NCI-H345 (cell line): ENCODE results near the gene DNAAF5.
A peak's percentile ranks its signal among the peaks of the same experiment; 100 is the strongest.

Experiments
- DNase-seq: peaks from one replicate; lab custom pipeline; 2025; lab: John Stamatoyannopoulos, UW

Gene DNAAF5

GRCh38 chr7:726084-726853 lies at the start of gene DNAAF5:
Gene DNAAF5 (plus strand): TSS chr7:726699. CDS start chr7:726721, 22 bp downstream.
- DNase-seq, result peak; percentile 91

- DNase-seq, result no peak
These were observed 49.5 kb upstream of the DNAAF5 start for GRCh38 chr7:676972-677385.

- no peak for DNase-seq
These were observed 45.9 kb upstream of the DNAAF5 start for GRCh38 chr7:680411-681127.

- no peak for DNase-seq
These were observed 44.8 kb upstream of the DNAAF5 start for GRCh38 chr7:681551-682307.

DNA sequence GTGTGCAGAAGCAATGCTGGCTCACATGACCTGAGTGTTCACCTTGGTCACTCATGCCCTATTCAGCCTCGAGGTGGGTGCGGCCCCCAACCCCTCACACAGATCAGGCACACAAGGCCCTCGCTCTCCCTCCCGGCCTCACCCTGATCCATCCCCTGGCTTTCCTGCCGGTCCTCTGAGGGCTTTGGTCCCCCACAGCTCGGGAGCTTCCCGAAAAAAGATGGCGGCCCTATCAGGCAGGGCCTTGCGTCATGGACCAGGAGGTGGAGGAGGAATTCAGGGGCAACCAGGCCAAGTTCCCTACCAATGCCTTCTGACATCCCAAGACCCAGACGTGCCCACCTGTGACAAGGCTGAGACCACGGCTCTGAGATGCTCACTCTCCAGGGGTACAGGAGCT lies 43.7 kb upstream of the DNAAF5 start:
- no peak for DNase-seq

GRCh38 chr7:683526-684205 lies 42.8 kb upstream of the DNAAF5 start:
- DNase-seq, result no peak

DNA sequence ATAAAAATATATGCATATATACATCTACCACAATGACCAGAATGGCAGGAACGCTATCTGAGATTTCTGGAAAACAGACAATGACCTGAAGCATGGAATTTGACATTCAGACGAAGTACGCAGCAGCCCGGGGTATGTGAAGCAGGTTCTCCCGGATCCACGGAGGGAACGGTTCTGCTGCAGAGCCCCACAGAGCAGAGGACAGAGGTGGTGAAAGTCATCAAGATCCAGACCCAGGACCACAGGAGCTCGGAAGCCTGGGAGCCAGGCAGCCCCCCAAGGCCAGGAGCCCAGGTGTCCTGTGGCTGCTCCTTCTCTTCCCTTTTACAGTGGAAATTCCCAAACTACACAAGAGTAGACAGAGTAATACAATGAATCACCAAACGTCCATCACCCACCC lies 42.1 kb upstream of the DNAAF5 start:
- no peak for DNase-seq

DNA sequence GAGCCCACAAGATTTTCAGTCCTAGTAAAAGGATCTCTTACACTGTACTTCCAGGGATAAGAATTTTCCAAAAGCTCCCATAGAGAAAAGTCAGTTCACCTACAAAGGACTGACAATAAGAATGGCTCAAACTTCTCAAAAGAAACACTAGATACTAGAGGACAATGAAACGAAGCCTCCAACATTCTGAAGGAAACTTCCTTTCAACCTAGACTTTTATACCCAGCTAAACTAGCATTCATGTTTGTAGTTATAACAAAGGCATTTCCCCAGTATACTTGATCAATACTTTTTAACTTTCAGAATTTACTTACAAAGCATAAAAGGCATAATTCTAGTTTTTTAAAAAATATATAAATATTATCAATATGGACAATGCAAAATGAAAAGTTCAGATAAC lies 41.0 kb upstream of the DNAAF5 start:
- DNase-seq, result no peak

- no peak for DNase-seq
These were observed 35.8 kb upstream of the DNAAF5 start for GRCh38 chr7:690478-691360.

DNA sequence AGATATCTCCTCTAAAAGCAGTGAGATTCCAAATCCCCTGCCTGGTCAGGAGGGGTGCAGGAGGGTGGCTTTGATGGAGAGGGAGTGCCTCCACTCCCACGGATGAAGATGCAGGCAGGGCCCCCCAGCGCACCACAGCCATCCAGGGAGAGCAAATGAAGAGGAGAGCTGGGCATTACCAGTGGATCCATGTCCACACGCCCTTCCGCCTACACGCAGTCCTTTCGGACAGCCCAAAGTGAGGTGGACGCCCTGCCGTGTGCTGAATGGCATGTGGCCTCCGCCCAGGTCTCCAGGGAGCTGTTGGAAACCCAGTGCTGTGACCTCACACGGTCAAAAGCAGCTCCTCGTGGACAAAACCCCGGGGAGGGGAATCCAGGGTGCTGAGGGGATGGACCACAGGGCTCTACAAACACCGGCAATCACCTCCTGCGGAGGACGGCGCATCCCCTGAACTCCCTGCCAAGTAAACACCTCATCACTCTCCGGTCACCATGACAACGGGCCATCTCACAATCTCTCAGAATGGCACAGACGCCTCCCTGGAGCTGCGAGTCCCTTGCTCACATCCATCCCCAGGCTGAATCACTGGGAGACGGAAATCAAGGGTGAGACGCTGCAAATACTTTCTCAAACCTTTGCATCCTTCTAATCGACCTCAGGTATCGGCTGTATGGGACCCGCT lies 35.0 kb upstream of the DNAAF5 start:
- DNase-seq, result no peak

- DNase-seq, result no peak
These were observed 33.2 kb upstream of the DNAAF5 start for GRCh38 chr7:693280-693679.

- DNase-seq, result no peak
These were observed 30.1 kb upstream of the DNAAF5 start for GRCh38 chr7:696426-696811.

GRCh38 chr7:696812-697551 lies 29.5 kb upstream of the DNAAF5 start:
- no peak for DNase-seq

DNA sequence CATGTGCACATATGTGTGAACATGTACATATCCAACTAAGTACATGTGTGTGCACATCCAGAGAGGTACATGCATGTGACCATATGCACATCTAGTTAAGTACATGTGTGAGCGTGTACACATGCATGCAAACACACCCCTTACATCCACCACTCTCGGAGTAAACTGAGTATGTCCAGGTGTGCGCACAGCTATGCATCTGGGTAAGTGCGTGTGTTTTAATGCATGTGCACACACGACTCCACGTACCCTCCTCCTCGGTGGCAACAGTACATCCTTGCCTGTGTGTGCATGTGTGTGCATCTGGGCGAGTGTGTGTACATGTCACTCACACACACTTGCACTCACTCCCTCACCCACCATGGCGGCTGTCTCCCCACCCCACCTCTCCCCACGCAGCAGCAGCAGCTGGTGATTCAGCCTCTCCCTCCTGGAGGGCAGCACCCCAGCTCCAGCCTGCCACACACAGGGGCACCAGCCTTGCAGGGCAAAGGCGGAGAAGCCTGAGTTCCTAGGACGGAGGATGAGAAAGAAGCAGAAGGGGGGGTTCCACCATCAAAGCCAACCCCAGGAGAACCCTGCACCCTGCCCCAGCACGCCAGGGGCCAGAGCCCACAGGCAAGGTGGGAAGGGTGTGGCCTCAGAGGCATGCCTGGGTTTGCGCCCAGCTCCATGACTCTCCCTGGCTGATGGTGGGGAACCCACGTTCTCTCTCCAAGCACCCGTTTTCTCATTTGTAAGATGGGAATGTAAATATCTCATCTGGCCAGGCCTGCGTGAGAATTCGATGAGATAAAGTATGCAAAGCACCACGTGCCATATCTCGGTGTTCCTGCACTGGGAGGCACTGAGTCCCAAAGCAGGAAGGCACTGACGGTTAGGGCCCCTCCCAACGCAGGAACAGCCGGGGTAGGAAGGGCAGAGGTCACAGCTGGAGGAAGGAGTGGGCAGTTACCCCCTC lies 27.7 kb upstream of the DNAAF5 start:
- DNase-seq, result no peak

DNA sequence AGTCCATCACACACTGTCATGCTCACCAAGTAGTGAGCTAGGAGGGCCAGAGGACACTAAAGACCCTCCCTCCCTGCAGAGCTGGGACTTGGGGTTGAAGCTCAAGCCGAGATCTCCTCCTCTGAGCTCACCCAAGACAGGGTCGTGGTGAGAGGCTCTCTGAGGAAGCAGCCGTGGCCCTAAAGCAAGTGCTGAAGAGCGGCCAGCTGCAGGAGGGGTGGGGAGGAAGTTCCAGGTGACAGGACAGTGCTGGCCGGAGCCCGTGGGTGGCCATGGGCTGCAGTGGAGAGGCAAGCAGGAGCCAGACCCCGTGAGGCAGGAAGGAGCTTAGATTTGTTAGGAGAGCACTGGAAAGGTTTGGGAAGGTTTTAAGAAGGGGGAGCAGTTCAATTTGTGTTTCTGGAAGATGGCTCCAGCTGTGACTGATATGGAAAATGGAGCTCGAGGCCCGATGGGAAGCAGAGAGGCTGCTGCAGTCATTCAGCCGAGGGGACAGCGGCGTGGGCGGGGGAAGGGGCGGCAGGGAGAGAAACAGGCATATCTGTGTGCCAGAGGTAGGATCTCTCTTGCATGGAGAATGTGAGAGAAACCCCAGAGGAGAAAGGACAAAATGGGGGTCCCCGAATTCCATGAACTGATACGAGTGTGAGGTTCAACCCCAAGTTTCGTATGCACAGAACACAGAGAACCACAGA lies 26.9 kb upstream of the DNAAF5 start:
- DNase-seq, result no peak

- DNase-seq, result no peak
These were observed 25.3 kb upstream of the DNAAF5 start for GRCh38 chr7:701086-701671.

GRCh38 chr7:703049-703448 lies 23.4 kb upstream of the DNAAF5 start:
- no peak for DNase-seq

DNA sequence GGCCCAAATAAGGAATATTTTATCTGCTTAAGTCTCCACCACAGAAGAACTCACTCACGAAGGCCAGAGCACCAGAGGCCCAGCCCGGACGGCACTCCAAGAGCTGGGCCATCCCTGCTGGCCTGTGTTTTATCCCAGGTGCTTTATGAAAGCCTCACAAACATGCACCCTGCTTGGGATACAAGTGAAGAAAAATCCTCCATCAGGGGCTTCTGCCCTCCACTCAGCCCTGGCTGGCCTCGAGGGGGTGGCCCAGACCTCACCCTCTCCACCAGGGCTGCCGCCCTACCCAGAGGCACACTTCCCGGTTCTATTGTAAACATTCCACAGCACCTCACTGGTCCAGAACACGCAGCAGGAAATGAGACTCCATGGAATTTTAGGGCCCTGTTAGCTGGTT lies 19.8 kb upstream of the DNAAF5 start:
- no peak for DNase-seq
